Measurements from ENCODE around the gene NEGR1. TPM values are rescaled to one million over a fixed set of nuclear protein-coding genes. Genes with fewer than 3 reads are reported as not detected.

Gene NEGR1
- total RNA-seq, 1 experiment from 2014 or later: 0.05 TPM

DNA sequence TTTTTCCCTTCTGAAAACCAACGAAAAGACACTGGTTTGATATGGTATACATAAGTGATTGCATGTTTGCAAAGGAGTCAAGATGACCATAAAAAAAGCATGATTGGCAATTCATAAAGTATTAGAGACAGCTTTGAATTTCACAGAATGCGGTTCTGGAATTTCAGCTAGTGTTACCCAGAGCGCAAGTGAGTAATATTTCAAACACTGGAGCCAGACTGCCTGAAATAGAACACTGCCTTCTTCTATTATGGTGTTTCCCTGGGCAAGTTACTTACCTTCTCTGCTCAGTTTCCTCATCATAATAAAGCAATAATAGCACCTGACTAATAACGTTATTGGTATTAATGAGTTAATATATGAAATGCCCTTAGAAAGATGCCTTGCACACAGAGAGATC, 54.7 kb downstream of the NEGR1 start:
- Histone ChIP-seq H3K9me3 (ENCODE audit: control insufficient read depth in 1 of 2, insufficient read depth in 1 of 2, low read depth in 1 of 2, low read length in 2 of 2) (peaks cover 0 to 11% of the 10 kb centered on the region in 2 experiments; a peak in 2 of 4 replicates), H4K20me1 (ENCODE audit: insufficient read depth) (no peaks in the 10 kb centered on the region), H3K4me1 (ENCODE audit: control insufficient read depth in 1 of 2, insufficient read depth in 2 of 2, low read length in 2 of 2) (no peaks in the 10 kb centered on the region), H3K4me2 (ENCODE audit: low read length) (no peak overlapping the region), H3K36me3 (ENCODE audit: control insufficient read depth in 1 of 2, insufficient read depth in 2 of 2, low read length in 2 of 2) (no peaks in the 10 kb centered on the region), H3K9me2 (ENCODE audit: insufficient read depth) (no peaks in the 10 kb centered on the region), H3K9ac (ENCODE audit: low read length) (no peak overlapping the region), H3K4me3 (replicated peaks in 1 of 2; ENCODE audit: low read depth in 1 of 2, low read length in 2 of 2) (no peak overlapping the region), H3K27me3 (ENCODE audit: insufficient read depth, low read length) (no peaks in the 10 kb centered on the region), H3K27ac (ENCODE audit: low read depth, low read length) (no peak overlapping the region), H2AFZ (ENCODE audit: low read depth, low read length, poor library complexity, severe bottlenecking) (no peak overlapping the region), H3K79me2 (ENCODE audit: insufficient read depth, low read length) (no peaks in the 10 kb centered on the region)
- RAD21 ChIA-PET (ENCODE audit: low non-redundant PET in 1 of 2, low total read pairs in 2 of 2, uncharacterized antibody in 2 of 2, unreplicated experiment in 2 of 2): no interaction called here
- intact Hi-C loops (cut with micrococcal nuclease): no loop called here
- ATAC-seq (no peak), DNase-seq (ENCODE audit: low read depth, low spot score) (no peak)
- BruUV-seq (replicated peaks): no TSS peak
- CTCF ChIA-PET: no interaction called here
- TF ChIP-seq SRF (IDR thresholded peaks at IDR 0.05; ENCODE audit: low read depth): no peak
- TF ChIP-seq EZH2 (IDR thresholded peaks at IDR 0.05): no peak
- TF ChIP-seq, protein P1, sequence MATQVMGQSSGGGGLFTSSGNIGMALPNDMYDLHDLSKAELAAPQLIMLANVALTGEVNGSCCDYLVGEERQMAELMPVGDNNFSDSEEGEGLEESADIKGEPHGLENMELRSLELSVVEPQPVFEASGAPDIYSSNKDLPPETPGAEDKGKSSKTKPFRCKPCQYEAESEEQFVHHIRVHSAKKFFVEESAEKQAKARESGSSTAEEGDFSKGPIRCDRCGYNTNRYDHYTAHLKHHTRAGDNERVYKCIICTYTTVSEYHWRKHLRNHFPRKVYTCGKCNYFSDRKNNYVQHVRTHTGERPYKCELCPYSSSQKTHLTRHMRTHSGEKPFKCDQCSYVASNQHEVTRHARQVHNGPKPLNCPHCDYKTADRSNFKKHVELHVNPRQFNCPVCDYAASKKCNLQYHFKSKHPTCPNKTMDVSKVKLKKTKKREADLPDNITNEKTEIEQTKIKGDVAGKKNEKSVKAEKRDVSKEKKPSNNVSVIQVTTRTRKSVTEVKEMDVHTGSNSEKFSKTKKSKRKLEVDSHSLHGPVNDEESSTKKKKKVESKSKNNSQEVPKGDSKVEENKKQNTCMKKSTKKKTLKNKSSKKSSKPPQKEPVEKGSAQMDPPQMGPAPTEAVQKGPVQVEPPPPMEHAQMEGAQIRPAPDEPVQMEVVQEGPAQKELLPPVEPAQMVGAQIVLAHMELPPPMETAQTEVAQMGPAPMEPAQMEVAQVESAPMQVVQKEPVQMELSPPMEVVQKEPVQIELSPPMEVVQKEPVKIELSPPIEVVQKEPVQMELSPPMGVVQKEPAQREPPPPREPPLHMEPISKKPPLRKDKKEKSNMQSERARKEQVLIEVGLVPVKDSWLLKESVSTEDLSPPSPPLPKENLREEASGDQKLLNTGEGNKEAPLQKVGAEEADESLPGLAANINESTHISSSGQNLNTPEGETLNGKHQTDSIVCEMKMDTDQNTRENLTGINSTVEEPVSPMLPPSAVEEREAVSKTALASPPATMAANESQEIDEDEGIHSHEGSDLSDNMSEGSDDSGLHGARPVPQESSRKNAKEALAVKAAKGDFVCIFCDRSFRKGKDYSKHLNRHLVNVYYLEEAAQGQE (IDR thresholded peaks at IDR 0.05; ENCODE audit: low read depth): no peak
- no peak for TF ChIP-seq ZNF274 (IDR thresholded peaks at IDR 0.05; ENCODE audit: low read depth, low read length)
- no peak for TF ChIP-seq EZH2phosphoT487 (IDR thresholded peaks at IDR 0.05; ENCODE audit: borderline replicate concordance)
- TF ChIP-seq POLR2AphosphoS5 (IDR thresholded peaks at IDR 0.05; ENCODE audit: low read depth, low read length): no peak
- TF ChIP-seq, protein P2, sequence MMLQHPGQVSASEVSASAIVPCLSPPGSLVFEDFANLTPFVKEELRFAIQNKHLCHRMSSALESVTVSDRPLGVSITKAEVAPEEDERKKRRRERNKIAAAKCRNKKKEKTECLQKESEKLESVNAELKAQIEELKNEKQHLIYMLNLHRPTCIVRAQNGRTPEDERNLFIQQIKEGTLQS (IDR thresholded peaks at IDR 0.05): no peak
- no peak for TF ChIP-seq POLR2A (IDR thresholded peaks at IDR 0.05; ENCODE audit: borderline replicate concordance, extremely low read depth, insufficient read depth, insufficient read length)
- no peak for TF ChIP-seq CBX3 (IDR thresholded peaks at IDR 0.05; ENCODE audit: low read depth)
- POLR2A ChIA-PET: no interaction called here
